Measurements from ENCODE around the gene LARGE1. TPM values are rescaled to one million over a fixed set of nuclear protein-coding genes. Genes with fewer than 3 reads are reported as not detected.

The LARGE1 gene
- polyA plus RNA-seq, 1 donor: 28.2 TPM

- no peak for DNase-seq
Measured at GRCh38 chr22:33821290-33821689, 99.0 kb downstream of the LARGE1 start.

DNA sequence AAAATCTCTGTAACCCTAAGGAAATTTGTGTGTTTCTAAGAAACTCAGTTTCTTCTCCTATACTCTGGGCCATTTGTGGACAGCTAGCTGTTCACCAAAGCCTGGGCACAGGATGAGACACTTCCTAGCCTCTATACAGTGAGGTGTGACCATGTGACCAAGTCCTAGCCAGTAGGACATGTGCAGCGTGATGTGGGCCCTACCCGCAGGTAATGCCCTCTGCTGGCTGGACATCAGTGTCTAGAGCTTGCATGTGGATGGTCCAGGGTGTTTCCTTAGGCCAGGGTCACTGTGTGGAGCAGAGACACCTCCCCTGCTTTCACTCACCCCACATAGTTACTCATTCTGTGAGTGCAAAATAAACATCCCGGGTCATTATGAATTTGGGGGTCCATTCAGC, 100.5 kb downstream of the LARGE1 start:
- DNase-seq: no peak

DNA sequence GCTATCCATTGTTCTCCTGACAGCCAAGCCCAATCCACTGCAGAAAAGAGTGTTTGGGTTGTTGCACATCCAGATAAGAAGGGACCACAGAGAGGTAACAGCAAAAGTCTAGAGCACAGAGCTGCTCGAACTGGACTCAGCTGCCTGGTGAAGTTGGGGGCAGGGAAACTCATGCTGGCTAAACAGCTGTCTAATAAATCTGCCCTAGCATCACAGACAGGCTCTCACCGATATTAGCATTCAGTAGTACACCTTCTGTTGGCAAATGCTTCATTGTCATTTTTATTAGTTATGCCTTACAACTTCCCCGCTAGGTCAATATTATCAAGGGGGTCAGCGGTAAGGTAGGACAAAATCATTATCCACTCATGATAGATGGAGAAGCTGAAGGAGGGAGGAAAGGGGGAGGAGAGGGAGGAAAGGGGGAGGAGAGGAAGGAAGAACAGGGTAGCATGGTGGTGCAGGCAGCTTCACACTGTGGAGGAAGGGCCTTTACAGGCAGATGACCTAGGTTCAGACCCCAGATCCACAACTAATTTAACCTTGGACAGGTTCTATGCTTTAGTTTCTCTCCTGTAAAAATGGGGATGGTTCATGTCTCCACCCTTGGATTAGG, 102.7 kb downstream of the LARGE1 start:
- no peak for DNase-seq

DNA sequence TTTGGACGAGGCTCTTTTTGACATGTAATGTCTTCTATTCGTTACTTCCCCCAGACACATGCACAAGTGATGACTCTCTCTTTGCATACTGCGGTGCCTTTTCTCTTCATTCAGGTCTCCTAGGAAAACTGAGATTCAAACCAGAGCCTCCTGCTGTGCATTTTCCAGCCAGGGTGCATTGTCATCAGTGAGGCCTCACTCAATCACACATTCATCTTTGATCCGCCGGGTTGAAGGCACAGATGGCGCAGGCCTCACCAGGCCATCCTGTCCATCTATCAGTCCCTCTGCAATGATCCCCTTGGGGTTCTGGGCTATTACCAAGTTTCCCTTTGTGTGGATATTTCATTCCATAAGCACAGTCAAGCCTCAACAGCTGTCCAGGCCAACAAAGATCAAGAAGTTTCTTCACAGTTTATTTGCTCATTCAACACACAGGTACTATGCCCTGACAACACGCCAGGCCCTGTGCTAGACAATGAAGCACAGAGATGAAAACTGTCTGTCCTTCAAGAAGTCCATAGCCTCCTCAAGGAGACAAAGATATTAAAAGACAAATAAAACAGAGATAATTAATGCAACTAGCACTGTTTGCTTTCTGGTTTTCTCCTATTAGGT, 107.8 kb downstream of the LARGE1 start:
- DNase-seq: no peak

DNA sequence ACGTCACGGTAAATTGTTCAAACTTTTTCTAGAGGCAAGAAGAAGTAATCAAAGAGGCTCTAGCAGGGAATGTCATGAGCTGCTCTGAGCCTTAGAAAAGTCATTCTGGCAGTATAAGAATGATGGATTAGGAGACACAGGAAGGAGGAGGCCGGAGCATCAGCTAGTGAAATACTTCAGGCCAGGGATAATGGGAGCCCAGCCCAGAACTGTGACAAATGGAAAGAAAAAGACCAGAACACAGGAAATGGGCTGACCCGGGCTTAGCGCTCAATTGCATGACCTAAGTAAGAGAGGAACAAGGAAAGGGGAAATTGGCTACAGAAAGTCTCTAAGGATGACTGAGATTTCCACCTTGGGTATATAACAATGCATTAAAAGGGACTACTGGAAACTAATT, 108.6 kb downstream of the LARGE1 start:
- no peak for DNase-seq

DNA sequence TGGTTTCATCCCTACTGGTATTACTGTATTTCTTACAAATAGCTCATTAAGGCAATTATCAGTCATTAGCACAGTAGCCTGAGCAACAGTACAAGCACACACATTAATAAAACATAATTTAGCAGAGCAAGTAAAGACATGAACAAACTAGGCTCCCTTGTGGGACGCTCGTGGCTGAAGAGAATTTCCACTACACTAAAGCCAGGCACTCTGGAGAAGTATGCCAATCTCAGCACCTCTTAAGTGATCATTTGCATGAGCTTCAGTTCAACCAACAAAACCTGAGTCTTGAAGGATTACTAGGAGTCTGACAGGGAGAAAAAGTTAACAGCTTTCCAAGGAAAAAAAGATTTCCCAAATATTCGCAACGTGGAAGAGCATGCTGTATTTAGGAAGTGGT, 109.1 kb downstream of the LARGE1 start:
- DNase-seq: no peak

- no peak for DNase-seq
Measured at GRCh38 chr22:33807470-33807869, 112.8 kb downstream of the LARGE1 start.

DNA sequence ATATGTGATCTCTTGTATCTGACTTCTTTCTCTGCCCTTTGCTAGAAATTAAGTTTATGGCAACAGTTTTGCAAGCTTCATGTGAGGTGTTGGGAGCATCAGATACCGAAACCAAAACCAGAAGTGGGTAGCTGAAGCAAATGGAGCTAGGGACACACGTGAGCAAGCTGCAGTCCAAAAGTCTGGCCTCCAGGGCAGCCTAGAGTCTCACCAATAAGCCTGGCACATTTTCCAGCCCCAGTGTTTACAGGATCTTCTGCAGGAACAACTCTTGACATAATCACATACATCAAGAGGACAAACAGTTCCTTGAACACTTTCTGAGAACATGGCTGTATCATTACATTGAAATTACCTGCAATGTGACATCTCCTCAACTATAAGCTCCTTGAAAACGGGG, 114.1 kb downstream of the LARGE1 start:
- DNase-seq: no peak

DNA sequence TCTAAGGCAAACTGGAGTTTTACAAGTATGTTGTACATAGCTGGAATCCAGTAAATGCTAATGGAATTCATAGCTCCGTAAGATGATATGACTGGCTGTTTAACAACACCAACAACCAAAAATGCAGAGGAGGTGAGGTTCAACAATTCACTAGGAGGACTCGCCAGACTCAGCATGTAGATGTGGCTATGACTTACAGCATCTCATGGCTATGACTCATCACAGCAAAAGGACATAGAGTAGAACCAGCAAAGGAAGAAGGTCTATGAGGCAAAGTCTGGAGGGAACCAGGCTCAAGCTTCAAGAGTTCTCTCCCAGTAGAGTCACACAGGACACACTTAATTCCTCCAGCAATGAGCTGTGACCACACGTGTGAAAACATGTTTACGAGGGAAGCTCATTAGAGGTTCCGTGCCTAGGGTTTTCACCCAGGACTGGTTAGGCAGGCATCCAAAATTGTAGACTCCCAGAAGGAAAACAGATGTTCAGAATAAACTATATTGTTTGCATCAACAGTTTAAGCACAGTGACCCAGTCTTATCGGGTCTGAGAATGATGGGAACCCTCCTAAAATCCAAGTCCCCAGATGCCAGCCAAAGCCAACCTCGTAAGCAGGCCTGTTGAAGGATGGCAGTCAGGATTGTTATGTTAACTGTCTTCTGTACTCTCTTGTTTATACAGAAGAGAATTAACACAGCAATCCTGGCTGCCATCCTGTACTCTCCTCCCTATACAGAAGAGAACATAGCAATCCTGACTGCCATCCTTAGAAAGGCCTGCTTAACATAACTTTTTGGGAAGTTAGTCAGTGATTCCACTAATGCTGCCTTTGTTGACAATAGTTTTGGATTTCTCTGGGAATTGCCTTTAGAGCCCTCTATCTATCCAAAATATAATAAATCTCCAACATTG, 116.6 kb downstream of the LARGE1 start:
- DNase-seq: no peak

- DNase-seq: no peak
Measured at GRCh38 chr22:33798401-33798800, 121.9 kb downstream of the LARGE1 start.

DNA sequence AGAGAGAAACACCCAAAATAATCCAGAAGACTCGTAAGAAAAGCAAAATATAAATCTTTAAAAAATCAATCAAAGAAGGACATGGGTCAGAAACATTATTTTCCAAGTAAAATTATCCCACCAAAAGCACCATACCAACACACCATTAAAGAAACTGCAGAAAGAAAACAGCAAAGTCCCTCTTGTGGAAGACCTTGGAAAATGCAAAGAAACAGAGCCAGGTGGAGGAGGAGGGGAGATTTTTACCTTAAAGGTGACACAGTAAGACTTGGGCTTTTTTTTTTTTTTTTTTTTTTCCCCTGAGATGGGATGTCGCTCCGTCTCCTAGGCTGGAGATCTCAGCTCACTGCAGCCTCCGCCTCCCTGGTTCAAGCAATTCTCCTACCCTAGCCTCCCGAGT, 123.8 kb downstream of the LARGE1 start:
- DNase-seq: no peak

DNA sequence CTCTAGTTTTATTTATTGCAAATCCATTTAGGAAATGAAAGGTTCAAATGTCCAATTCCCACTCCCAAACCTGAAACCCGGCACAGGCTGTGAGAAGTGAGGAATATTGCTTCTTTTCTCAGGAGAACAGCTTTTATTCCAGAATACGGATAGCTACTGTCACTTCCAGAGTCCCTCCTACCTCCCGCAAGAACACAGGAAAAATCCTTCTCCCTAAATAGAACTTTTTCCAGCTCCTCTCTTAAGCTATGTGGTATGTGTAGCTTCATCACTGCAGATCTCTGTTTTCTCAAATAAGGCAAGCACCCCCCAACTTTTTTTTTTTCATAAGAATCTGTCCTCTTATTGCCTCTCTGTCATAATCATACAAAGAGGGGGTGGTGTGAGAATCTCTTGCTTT, 126.8 kb downstream of the LARGE1 start:
- no peak for DNase-seq

DNA sequence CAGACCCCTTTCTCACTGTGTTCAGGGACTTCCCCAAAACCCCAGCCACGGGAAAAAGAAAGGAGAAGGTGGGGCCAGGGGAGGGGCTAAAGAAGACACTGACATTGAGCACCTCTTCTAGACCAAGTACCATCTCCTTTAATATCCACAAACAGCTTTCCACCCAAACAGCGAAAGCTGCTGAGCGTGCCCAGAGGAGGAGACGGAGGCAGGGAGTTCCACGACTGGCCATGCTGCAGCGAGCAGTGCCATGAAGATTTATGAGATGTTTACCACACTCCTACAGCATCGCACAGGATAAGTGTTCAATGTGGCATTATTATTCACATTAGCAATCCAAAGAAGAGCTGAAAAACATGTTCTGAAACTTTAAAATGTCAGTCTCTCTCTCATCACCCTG, 127.4 kb downstream of the LARGE1 start:
- DNase-seq: no peak

- no peak for DNase-seq
Measured at GRCh38 chr22:33789690-33790253, 130.5 kb downstream of the LARGE1 start.

DNA sequence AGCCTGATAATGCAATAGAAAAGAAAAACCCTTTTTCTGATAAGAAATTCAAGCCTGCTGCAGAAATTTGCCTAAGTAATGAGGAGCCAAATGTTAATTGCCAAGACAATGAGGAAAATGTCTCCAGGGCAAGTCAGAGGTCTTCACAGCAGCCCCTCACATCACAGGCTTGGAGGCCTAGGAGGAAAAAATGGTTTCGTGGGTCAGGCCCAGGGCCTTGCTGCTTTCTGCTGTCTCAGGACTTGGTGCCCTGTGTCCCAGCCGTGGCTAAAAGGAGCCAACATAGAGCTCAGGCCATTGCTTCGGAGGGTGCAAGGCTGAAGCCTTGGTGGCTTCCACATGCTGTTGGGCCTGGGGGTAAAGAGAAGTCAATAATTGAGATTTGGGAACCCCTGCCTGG, 131.3 kb downstream of the LARGE1 start:
- no peak for DNase-seq

GRCh38 chr22:33787645-33788456, 132.4 kb downstream of the LARGE1 start:
- no peak for DNase-seq

DNA sequence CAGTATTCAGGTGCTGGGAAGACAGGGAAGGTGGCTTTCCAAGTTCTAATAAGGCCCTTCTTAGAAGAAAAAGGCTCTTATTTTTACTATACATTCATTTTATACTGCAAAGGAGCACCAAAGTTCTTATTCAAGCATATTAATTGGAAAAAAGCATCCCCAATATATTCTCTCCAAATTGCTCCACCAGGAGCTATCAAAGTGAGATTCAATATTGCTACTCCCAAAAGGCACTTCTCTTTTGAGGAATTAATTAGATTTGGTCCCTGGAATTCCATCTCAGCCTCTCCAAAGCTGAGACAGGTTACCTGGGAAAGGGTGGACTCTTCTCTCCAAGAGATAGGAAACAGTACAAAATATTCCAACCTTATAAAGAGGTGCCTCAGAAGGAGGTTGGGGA, 134.1 kb downstream of the LARGE1 start:
- no peak for DNase-seq

GRCh38 chr22:33785283-33785968, 134.8 kb downstream of the LARGE1 start:
- DNase-seq: no peak

DNA sequence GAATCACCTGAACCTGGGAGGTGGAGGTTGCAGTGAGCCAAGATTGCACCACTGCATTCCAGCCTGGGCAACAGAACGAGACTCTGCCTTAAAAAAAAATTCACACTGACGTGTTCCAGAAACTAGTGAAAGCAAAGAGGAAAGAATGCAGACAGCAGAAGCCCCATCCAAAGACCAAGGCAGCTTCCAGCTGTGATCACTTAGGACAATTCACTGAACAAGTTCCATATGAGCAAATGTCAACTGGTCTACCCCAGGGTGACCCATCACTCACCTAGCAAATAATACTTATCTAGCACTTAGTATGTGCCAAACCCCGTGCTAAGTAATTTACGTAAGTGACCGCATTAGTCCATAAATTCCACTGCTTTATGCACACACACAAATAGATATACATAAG, 138.9 kb downstream of the LARGE1 start:
- DNase-seq: no peak

DNA sequence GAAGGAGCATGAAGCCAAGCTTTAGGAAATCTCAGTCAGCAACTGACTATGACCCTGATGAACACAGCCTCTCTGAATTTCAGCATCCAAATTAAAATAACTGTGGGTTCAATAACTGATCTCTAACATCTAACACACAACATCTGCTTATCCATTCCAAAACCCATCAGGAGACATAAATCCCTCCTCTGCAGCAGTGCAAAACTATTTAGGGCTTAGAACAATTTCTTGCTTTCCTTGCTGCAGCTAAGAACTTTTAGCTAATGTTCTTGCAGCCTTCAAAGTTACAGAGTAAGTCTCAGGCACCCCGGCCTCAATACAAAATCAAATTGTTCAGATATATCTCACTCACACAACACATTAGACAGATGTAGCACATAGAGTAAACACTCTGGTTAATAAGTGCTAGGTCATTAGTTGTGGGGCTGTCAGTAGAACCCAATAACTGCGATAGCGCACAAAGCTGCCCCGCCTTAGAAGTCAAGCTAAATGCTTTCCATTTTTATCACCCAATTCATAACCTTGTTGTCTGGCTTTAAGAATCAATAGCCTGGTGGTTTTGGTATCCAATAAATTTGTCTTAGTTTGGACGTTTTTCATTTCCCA, 139.6 kb downstream of the LARGE1 start:
- DNase-seq: no peak

DNA sequence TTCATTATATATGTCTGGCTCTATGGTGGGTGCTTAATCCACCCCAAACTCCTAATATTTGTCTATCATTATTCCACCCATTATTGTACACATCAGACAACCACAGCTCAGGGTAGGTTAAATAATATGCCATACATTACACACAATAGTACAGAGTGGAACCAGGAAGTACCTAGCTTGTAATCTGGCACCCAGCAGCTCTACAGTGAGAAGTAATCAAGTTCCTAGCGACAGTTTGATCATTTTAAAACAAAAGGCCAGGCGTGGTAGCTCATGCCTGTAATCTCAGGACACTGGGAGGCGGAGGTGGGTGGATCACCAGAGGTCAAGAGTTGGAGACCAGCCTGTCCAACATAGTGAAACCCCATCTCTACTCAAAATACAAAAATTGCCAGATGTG, 141.0 kb downstream of the LARGE1 start:
- DNase-seq: no peak
